HepG2 (cell line): ENCODE data around the gene EEF2. TPM values are rescaled to one million over a fixed set of nuclear protein-coding genes. Genes with fewer than 3 reads are reported as not detected.
A peak's percentile ranks its signal among the peaks of the same experiment; 100 is the strongest.

ENCODE experiments used
- AHR ChIP-seq: IDR thresholded peaks from 2 replicates; pipeline ENCODE4 v1.6.1; 2018; ENCODE audit warnings: missing genetic modification reagents, missing compliant biosample characterization
- ASH2L ChIP-seq: fragments of 300-600, 200-600 bp; sonication (generic); IDR thresholded peaks from 2 replicates; pipeline ENCODE4 v1.7.0; 2017; ENCODE audit warnings: low read depth, mild to moderate bottlenecking, moderate library complexity, mixed read lengths, low read length; ENCODE audit not compliant: insufficient read length
- CHD2 ChIP-seq: IDR thresholded peaks from 2 replicates; pipeline ENCODE4 v1.6.1; 2011; ENCODE audit warnings: low read depth, low read length, improper control_type of control experiment
- ELF4 ChIP-seq: sonication (generic); formaldehyde crosslinking; IDR thresholded peaks from 2 replicates; pipeline ENCODE4 v1.5.0; 2020; ENCODE audit warnings: missing genetic modification reagents, mild to moderate bottlenecking, moderate library complexity, borderline replicate concordance
- FIP1L1 ChIP-seq: fragments of 200-400 bp; formaldehyde crosslinking; IDR thresholded peaks from 2 replicates; pipeline ENCODE4 v1.6.1; 2018; ENCODE audit warnings: low read depth, mild to moderate bottlenecking, low read length, moderate library complexity, borderline replicate concordance; ENCODE audit not compliant: insufficient read depth
- HDAC2 ChIP-seq: sonication (generic); formaldehyde crosslinking; IDR thresholded peaks from 2 replicates; pipeline ENCODE4 v1.4.0; 2020; ENCODE audit warnings: missing genetic modification reagents
- HNRNPL ChIP-seq: fragments of 200-400 bp; formaldehyde crosslinking; IDR thresholded peaks from 2 replicates; pipeline ENCODE4 v1.6.1; 2017; ENCODE audit warnings: mild to moderate bottlenecking, low read depth, low read length
- MAFG ChIP-seq: sonication (generic); formaldehyde crosslinking; IDR thresholded peaks from 2 replicates; pipeline ENCODE4 v1.5.1; 2020; ENCODE audit warnings: mild to moderate bottlenecking, missing genetic modification reagents
- NR2F6 ChIP-seq, 2 experiments: IDR thresholded peaks; 2 replicates each; pipeline ENCODE4 v1.6.1; 2016; ENCODE audit warnings: antibody characterized with exemption in 1 of 2, mild to moderate bottlenecking in 1 of 2
- REXO4 ChIP-seq: sonication (generic); formaldehyde crosslinking; IDR thresholded peaks from 2 replicates; pipeline ENCODE4 v1.8.0; 2022; ENCODE audit warnings: missing genetic modification reagents, mild to moderate bottlenecking, borderline replicate concordance
- SAFB2 ChIP-seq: sonication (generic); formaldehyde crosslinking; IDR thresholded peaks from 2 replicates; pipeline ENCODE4 v1.5.1; 2020; ENCODE audit warnings: missing genetic modification reagents, low read depth, mild to moderate bottlenecking, borderline replicate concordance
- SNAPC2 ChIP-seq: sonication (generic); formaldehyde crosslinking; IDR thresholded peaks from 2 replicates; pipeline ENCODE4 v1.8.1; 2022; ENCODE audit warnings: mild to moderate bottlenecking, missing genetic modification reagents
- TOE1 ChIP-seq: sonication (generic); formaldehyde crosslinking; IDR thresholded peaks from 2 replicates; pipeline ENCODE4 v1.4.0; 2020; ENCODE audit warnings: mild to moderate bottlenecking, missing genetic modification reagents
- WIZ ChIP-seq: sonication (generic); formaldehyde crosslinking; IDR thresholded peaks from 2 replicates; pipeline ENCODE4 v1.5.1; 2020; ENCODE audit warnings: mild to moderate bottlenecking, missing genetic modification reagents
- ZNF124 ChIP-seq: sonication (generic); formaldehyde crosslinking; IDR thresholded peaks from 2 replicates; pipeline ENCODE4 v1.4.0; 2020; ENCODE audit warnings: missing genetic modification reagents
- ZNF331 ChIP-seq: sonication (generic); formaldehyde crosslinking; IDR thresholded peaks from 2 replicates; pipeline ENCODE4 v1.4.0; 2020; ENCODE audit warnings: missing genetic modification reagents
- ZNF33A ChIP-seq: sonication (generic); formaldehyde crosslinking; IDR thresholded peaks from 2 replicates; pipeline ENCODE4 v1.5.1; 2020; ENCODE audit warnings: missing genetic modification reagents, mild to moderate bottlenecking, moderate library complexity, borderline replicate concordance
- ZNF33B ChIP-seq: sonication (generic); formaldehyde crosslinking; IDR thresholded peaks from 2 replicates; pipeline ENCODE4 v1.5.1; 2020; ENCODE audit warnings: mild to moderate bottlenecking, missing genetic modification reagents
- ZNF747 ChIP-seq: sonication (generic); formaldehyde crosslinking; IDR thresholded peaks from 2 replicates; pipeline ENCODE4 v1.8.1; 2023; ENCODE audit warnings: missing genetic modification reagents, mild to moderate bottlenecking, borderline replicate concordance
- ZNF841 ChIP-seq: sonication (generic); formaldehyde crosslinking; IDR thresholded peaks from 2 replicates; pipeline ENCODE4 v1.8.1; 2023; ENCODE audit warnings: missing genetic modification reagents, borderline replicate concordance
- polyA plus RNA-seq, 8 experiments: library from polyadenylated mRNA; depleted of rRNA in 3 of 8; stranded (reverse) in 7 of 8; unstranded in 1 of 8; fragments of >200 nt; fragmentation: Illumina TruSeq in 4 of 8; extraction: Trizol in 4 of 8; gene quantifications; 2 replicates each; pipeline versions ENCODE4 v1.2.1 to v1.2.3, GENCODE V29; 2011 to 2016; ENCODE audit warnings: low read depth in 4 of 8, missing spikeins in 1 of 8, mixed read lengths in 1 of 8; ENCODE audit not compliant: insufficient read depth in 1 of 8
- total RNA-seq, 5 experiments: library from RNA; depleted of rRNA; stranded (reverse); fragments of >200 nt; fragmentation: Illumina TruSeq; extraction: Trizol; gene quantifications; 2 replicates each; pipeline ENCODE4 v1.2.3, GENCODE V29; 2016; ENCODE audit warnings: low read depth in 1 of 5
- TF ChIP-seq, protein P1 (sequence below): sonication (generic); formaldehyde crosslinking; conservative IDR thresholded peaks from 2 replicates; pipeline ENCODE4 v1.4.0; 2020; ENCODE audit warnings: missing genetic modification reagents
- TF ChIP-seq, protein P2 (sequence below): sonication (generic); formaldehyde crosslinking; IDR thresholded peaks from 2 replicates; pipeline ENCODE4 v1.4.0; 2020; ENCODE audit warnings: mild to moderate bottlenecking, missing genetic modification reagents
- TF ChIP-seq, protein P3 (sequence below): IDR thresholded peaks from 2 replicates; pipeline ENCODE4 v1.6.1; 2016; ENCODE audit warnings: low read depth, borderline replicate concordance
- TF ChIP-seq, protein P4 (sequence below): IDR thresholded peaks from 2 replicates; pipeline ENCODE4 v1.6.1; 2018; ENCODE audit warnings: missing genetic modification reagents
- TF ChIP-seq, protein P5 (sequence below): IDR thresholded peaks from 2 replicates; pipeline ENCODE4 v1.6.1; 2016; ENCODE audit warnings: mild to moderate bottlenecking, missing biosample characterization, missing genetic modification reagents

Gene EEF2
- total and polyA plus RNA-seq, 2 of the 13 experiments (the other 11 are each of a cell fraction or from before 2014, with no cell fraction given) = 1,441 to 1,777 TPM

DNA sequence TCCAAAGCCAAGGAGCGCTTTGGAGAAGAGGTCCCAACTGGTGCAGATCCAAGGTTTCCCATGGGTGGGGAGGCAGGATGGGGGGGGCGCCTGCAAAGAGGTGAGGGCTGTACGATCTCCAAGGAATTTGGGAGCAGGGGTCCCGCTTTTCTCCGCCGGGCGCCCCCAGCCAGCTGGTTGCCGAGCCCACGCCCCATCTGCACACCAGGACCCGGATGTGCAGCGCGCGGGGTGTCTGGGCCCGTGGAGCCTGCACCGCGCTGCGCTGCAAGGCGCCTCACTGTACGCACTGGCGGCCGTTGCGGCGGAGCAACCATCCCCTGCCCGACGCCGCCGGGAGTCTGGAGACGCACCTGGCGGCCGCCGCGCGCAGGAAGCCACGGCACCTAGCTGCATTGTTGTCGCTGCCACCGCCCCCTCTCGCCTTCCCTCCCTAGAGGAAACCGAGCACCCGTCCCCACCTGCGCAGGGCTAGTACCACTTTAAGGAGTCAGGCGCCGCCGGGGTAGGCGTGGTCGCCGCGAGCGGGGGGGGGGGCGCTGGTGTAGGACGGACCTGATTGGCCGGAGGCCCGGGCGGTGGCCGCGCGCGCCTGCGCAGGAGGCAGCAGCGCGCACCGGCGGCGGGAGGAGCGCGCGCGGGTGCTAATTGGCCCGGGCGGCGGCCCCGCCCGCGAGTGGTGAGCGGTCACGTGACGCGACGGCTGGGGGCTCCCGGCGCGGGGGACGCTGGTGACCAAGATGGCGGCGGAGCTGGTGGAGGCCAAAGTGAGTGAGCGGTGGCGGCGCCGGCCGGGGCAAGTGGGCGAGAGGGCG lies 22.0 kb upstream of the EEF2 start, which contains the start of gene PIAS4 (continued):
- TF ChIP-seq, protein P1, sequence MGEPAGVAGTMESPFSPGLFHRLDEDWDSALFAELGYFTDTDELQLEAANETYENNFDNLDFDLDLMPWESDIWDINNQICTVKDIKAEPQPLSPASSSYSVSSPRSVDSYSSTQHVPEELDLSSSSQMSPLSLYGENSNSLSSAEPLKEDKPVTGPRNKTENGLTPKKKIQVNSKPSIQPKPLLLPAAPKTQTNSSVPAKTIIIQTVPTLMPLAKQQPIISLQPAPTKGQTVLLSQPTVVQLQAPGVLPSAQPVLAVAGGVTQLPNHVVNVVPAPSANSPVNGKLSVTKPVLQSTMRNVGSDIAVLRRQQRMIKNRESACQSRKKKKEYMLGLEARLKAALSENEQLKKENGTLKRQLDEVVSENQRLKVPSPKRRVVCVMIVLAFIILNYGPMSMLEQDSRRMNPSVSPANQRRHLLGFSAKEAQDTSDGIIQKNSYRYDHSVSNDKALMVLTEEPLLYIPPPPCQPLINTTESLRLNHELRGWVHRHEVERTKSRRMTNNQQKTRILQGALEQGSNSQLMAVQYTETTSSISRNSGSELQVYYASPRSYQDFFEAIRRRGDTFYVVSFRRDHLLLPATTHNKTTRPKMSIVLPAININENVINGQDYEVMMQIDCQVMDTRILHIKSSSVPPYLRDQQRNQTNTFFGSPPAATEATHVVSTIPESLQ = no peak
- TF ChIP-seq CHD2 (no peak), SNAPC2 (no peak), ZNF841 (CRISPR knock-in tag) (no peak), AHR (CRISPR knock-in tag) (peak; percentile 86), ZNF124 (0 out of 2 replicates have a peak, but pooled peaks have one; percentile 62), SAFB2 (peak; percentile 89; the same call in 1 of the 2 replicates), ELF4 (no peak), ZNF747 (0 out of 2 replicates have a peak, but pooled peaks have one; percentile 44), HNRNPL (no peak), REXO4 (CRISPR knock-in tag) (no peak), ZNF33A (CRISPR knock-in tag) (no peak), ASH2L (peak; percentile 59), ZNF331 (0 out of 2 replicates have a peak, but pooled peaks have one; percentile 13), WIZ (CRISPR knock-in tag) (no peak), NR2F6 (IDR thresholded peaks at IDR 0.05) (no peak), NR2F6 (CRISPR knock-in tag; IDR thresholded peaks at IDR 0.05) (peak; percentile 20; the same call in 1 of the 2 replicates), TOE1 (CRISPR knock-in tag) (no peak), HDAC2 (no peak; the same call in 1 of the 2 replicates), ZNF33B (CRISPR knock-in tag) (no peak), MAFG (CRISPR knock-in tag) (no peak), FIP1L1 (no peak)
- TF ChIP-seq, protein P2, sequence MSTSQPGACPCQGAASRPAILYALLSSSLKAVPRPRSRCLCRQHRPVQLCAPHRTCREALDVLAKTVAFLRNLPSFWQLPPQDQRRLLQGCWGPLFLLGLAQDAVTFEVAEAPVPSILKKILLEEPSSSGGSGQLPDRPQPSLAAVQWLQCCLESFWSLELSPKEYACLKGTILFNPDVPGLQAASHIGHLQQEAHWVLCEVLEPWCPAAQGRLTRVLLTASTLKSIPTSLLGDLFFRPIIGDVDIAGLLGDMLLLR (CRISPR knock-in tag) = 0 out of 2 replicates have a peak, but pooled peaks have one; percentile 23
- TF ChIP-seq, protein P3, sequence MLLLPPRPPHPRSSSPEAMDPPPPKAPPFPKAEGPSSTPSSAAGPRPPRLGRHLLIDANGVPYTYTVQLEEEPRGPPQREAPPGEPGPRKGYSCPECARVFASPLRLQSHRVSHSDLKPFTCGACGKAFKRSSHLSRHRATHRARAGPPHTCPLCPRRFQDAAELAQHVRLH (CRISPR knock-in tag) = peak; percentile 71; the same call in 1 of the 2 replicates
- TF ChIP-seq, protein P4, sequence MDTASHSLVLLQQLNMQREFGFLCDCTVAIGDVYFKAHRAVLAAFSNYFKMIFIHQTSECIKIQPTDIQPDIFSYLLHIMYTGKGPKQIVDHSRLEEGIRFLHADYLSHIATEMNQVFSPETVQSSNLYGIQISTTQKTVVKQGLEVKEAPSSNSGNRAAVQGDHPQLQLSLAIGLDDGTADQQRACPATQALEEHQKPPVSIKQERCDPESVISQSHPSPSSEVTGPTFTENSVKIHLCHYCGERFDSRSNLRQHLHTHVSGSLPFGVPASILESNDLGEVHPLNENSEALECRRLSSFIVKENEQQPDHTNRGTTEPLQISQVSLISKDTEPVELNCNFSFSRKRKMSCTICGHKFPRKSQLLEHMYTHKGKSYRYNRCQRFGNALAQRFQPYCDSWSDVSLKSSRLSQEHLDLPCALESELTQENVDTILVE (CRISPR knock-in tag) = 0 out of 2 replicates have a peak, but pooled peaks have one; percentile 31
- TF ChIP-seq, protein P5, sequence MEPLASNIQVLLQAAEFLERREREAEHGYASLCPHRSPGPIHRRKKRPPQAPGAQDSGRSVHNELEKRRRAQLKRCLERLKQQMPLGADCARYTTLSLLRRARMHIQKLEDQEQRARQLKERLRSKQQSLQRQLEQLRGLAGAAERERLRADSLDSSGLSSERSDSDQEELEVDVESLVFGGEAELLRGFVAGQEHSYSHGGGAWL (CRISPR knock-in tag) = peak; percentile 84
